Urinary bladder (tissue), 4 donors: ENCODE measurements around the gene USP36. TPM values are rescaled to one million over a fixed set of nuclear protein-coding genes. Genes with fewer than 3 reads are reported as not detected.

Source experiments
- DNase-seq: peaks from one replicate; pipeline ENCODE4 v3.0.0-alpha.2; 2015; ENCODE audit errors: extremely low spot score
- H3K27ac ChIP-seq: one replicate; pipeline ENCODE4 v1.5.1; 2013; ENCODE audit warnings: low read depth, mild to moderate bottlenecking, moderate library complexity
- H3K36me3 ChIP-seq: one replicate; pipeline ENCODE4 v1.6.1; 2013; ENCODE audit warnings: mild to moderate bottlenecking, moderate library complexity; ENCODE audit not compliant: insufficient read depth
- H3K4me1 ChIP-seq: one replicate; pipeline ENCODE4 v1.6.1; 2013; ENCODE audit warnings: mild to moderate bottlenecking, moderate library complexity; ENCODE audit not compliant: insufficient read depth
- H3K4me3 ChIP-seq: one replicate; pipeline ENCODE4 v1.5.1; 2013; ENCODE audit warnings: low read depth, low read length
- WGBS: extraction: QIAGEN DNeasy Blood & Tissue Kit; methylation state at CpG from one replicate; pipeline ENCODE4 v1.1.7; 2013; 5-methylcytosine and 5-hydroxymethylcytosine counted together
- polyA plus RNA-seq: library from polyadenylated mRNA; stranded (reverse); fragments of 200-250 nt; gene quantifications from one replicate; pipeline ENCODE4 v1.2.3, GENCODE V29; 2013
- total RNA-seq: library from RNA; depleted of rRNA; stranded (reverse); fragments of >200 nt; gene quantifications from one replicate; pipeline ENCODE4 v1.2.3, GENCODE V29; 2014
- donor health status: healthy with polysubstance abuse.
- donor health status: healthy.

The USP36 gene
- total and polyA plus RNA-seq, 2 donors = 27.3 to 28.0 TPM

- H3K27ac ChIP-seq = no peak overlapping the region
- 94% methylated on average over 14 of the region's 14 CpGs for WGBS
- DNase-seq = no peak
- H3K4me1 ChIP-seq = no peaks in the 10 kb centered on the region
- H3K36me3 ChIP-seq = no peaks in the 10 kb centered on the region
- no peak overlapping the region for H3K4me3 ChIP-seq
Measured at GRCh38 chr17:78823282-78824046, 17.1 kb downstream of the USP36 start.

GRCh38 chr17:78822552-78822951, 18.1 kb downstream of the USP36 start:
- Histone ChIP-seq H3K36me3 (no peaks in the 10 kb centered on the region), H3K27ac (no peak overlapping the region), H3K4me1 (no peaks in the 10 kb centered on the region), H3K4me3 (no peak overlapping the region)
- DNase-seq = no peak
- WGBS = 92% methylated on average over 14 of the region's 14 CpGs

- 92% methylated on average over 8 of the region's 8 CpGs for WGBS
- no peak overlapping the region for H3K27ac ChIP-seq
- no peaks in the 10 kb centered on the region for H3K4me1 ChIP-seq
- no peaks in the 10 kb centered on the region for H3K36me3 ChIP-seq
- no peak overlapping the region for H3K4me3 ChIP-seq
- no peak for DNase-seq
Measured at GRCh38 chr17:78821961-78822360, 18.7 kb downstream of the USP36 start.

GRCh38 chr17:78820841-78821240, 19.8 kb downstream of the USP36 start:
- Histone ChIP-seq H3K4me3 (no peak overlapping the region), H3K4me1 (no peaks in the 10 kb centered on the region), H3K27ac (no peak overlapping the region), H3K36me3 (no peaks in the 10 kb centered on the region)
- 97% methylated on average over 13 of the region's 13 CpGs for WGBS
- no peak for DNase-seq

- H3K4me3 ChIP-seq = no peak overlapping the region
Measured at GRCh38 chr17:78819806-78820792, 20.5 kb downstream of the USP36 start.

GRCh38 chr17:78819402-78819801, 21.2 kb downstream of the USP36 start:
- DNase-seq = no peak
- H3K4me3 ChIP-seq = no peak overlapping the region
- no peaks in the 10 kb centered on the region for H3K36me3 ChIP-seq
- no peaks in the 10 kb centered on the region for H3K4me1 ChIP-seq
- WGBS = 80% methylated on average over 8 of the region's 8 CpGs
- H3K27ac ChIP-seq = no peak overlapping the region

More at GRCh38 chr17:78819806-78820792, 20.5 kb downstream of the USP36 start:
- 93% methylated on average over 18 of the region's 18 CpGs for WGBS
- no peak for DNase-seq
- H3K36me3 ChIP-seq = no peaks in the 10 kb centered on the region
- no peak overlapping the region for H3K27ac ChIP-seq
- no peaks in the 10 kb centered on the region for H3K4me1 ChIP-seq

GRCh38 chr17:78818932-78819331, 21.7 kb downstream of the USP36 start:
- WGBS = 51% methylated on average over 6 of the region's 6 CpGs
- DNase-seq = no peak
- H3K36me3 ChIP-seq = no peaks in the 10 kb centered on the region

GRCh38 chr17:78818152-78818846, 22.3 kb downstream of the USP36 start:
- H3K4me3 ChIP-seq = no peak overlapping the region
- 84% methylated on average over 19 of the region's 19 CpGs for WGBS
- no peak overlapping the region for H3K27ac ChIP-seq
- no peaks in the 10 kb centered on the region for H3K4me1 ChIP-seq
- no peaks in the 10 kb centered on the region for H3K36me3 ChIP-seq
- DNase-seq = no peak

More at GRCh38 chr17:78818932-78819331, 21.7 kb downstream of the USP36 start:
- Histone ChIP-seq H3K4me3 (no peak overlapping the region), H3K27ac (no peak overlapping the region), H3K4me1 (no peaks in the 10 kb centered on the region)

- no peak for DNase-seq
- H3K36me3 ChIP-seq = no peaks in the 10 kb centered on the region
- 79% methylated on average over 6 of the region's 6 CpGs for WGBS
- H3K4me3 ChIP-seq = no peak overlapping the region
- peaks cover 2% of the 10 kb centered on the region for H3K4me1 ChIP-seq
- H3K27ac ChIP-seq = no peak overlapping the region
Measured at GRCh38 chr17:78817123-78817522, 23.5 kb downstream of the USP36 start.

GRCh38 chr17:78815696-78816095, 24.9 kb downstream of the USP36 start:
- no peaks in the 10 kb centered on the region for H3K36me3 ChIP-seq
- WGBS = 97% methylated on average over 7 of the region's 7 CpGs

GRCh38 chr17:78812855-78813254, 27.8 kb downstream of the USP36 start:
- no peak overlapping the region for H3K4me3 ChIP-seq
- 75% methylated on average over 8 of the region's 8 CpGs for WGBS
- no peak overlapping the region for H3K27ac ChIP-seq
- H3K4me1 ChIP-seq = peaks cover 2% of the 10 kb centered on the region
- no peak for DNase-seq
- H3K36me3 ChIP-seq = peaks cover 3% of the 10 kb centered on the region

More at GRCh38 chr17:78815696-78816095, 24.9 kb downstream of the USP36 start:
- Histone ChIP-seq H3K4me3 (no peak overlapping the region), H3K27ac (no peak overlapping the region), H3K4me1 (peaks cover 2% of the 10 kb centered on the region)
- DNase-seq = no peak

- Histone ChIP-seq H3K27ac (no peak overlapping the region), H3K4me1 (peaks cover 2% of the 10 kb centered on the region), H3K36me3 (peaks cover 3% of the 10 kb centered on the region), H3K4me3 (no peak overlapping the region)
- WGBS = 49% methylated on average over 4 of the region's 4 CpGs
- no peak for DNase-seq
Measured at GRCh38 chr17:78808163-78808562, 32.5 kb downstream of the USP36 start.

- Histone ChIP-seq H3K27ac (no peak overlapping the region), H3K4me1 (no peaks in the 10 kb centered on the region), H3K4me3 (no peak overlapping the region), H3K36me3 (peaks cover 3% of the 10 kb centered on the region)
- 77% methylated on average over 9 of the region's 9 CpGs for WGBS
- DNase-seq = no peak
Measured at GRCh38 chr17:78806451-78806850, 34.2 kb downstream of the USP36 start.
